Middle frontal gyrus (tissue), 1 donor: ENCODE measurements around the gene NOXRED1.

ENCODE experiments used
- DNase-seq: peaks from one replicate; pipeline ENCODE4 v3.0.0-alpha.2; 2015; ENCODE audit warnings: low spot score; ENCODE audit errors: extremely low spot score

Gene NOXRED1

DNA sequence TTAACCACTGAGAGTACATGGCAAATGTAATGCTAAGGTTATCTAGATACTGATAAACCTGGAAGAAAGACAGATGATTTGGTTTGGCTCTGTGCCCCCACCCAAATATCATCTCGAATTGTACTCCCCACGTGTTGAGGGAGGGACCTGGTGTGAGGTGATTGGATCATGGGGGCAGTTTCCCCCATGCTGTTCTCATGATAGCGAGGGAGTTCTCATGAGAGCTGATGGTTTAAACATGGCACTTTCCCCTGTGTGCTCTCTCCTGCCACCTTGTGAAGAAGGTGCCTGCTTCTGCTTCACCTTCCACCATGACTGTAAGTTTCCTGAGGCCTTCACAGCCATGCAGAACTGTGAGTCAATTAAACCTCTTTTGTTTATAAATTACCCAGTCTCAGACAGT lies 14.2 kb downstream of the NOXRED1 start:
- DNase-seq: no peak

DNA sequence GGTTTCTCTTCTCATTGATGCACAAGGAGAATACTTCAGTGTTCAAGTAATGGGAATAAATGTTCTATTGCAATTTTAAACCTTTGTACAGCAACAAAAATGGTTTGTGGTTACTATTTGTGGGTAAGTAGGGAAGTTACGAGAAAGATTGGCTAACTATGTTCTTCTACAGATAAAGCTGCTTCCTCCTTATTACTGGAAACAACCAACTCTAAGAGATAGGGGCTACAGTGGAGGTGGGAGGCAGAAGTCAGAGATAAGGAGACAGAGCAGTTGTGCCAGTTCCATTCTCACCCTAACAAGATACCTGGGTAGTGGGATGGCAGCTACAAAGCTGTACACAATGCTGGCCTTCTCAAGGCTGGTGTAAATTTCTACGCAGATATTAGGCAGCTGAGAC lies 16.2 kb downstream of the NOXRED1 start:
- DNase-seq: no peak

DNA sequence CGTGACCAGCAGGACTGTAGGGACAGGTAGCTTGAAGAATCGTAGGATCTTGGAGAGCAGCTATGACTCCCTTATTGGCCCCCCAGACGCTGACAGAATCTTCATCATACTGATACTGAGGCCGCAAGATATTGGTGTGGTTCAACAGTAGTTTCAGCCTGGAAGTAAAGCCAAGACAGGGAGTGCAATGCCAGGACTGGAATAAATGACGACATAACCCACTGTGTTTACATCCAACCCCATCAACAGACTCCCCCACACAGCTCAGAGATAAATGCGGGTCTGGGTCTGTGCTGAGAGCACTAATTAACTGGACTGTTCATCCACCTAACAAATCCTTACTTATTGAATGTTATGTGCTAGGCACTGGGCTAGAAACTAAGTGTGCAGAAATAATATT lies 16.6 kb downstream of the NOXRED1 start:
- no peak for DNase-seq

GRCh38 chr14:77406086-77406485 lies 17.2 kb downstream of the NOXRED1 start:
- no peak for DNase-seq

DNA sequence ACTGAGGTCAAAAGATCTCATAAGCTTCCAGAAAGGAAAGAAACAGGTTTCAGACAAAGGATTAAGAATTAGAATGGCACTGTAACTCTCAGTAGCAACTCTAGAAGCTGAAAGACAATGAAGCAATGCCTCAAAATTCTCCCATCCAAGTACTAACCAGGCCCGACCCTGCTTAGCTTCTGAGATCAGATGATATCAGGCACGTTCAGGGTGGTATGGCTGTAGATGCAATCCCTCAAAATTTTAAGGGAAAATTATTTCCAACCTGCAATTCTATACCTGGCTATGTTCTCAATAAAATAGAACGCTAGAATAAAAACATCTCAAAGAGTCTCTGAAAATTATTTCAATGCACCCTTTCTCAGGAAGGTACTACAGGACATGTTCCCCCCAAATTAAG lies 19.6 kb downstream of the NOXRED1 start:
- no peak for DNase-seq

DNA sequence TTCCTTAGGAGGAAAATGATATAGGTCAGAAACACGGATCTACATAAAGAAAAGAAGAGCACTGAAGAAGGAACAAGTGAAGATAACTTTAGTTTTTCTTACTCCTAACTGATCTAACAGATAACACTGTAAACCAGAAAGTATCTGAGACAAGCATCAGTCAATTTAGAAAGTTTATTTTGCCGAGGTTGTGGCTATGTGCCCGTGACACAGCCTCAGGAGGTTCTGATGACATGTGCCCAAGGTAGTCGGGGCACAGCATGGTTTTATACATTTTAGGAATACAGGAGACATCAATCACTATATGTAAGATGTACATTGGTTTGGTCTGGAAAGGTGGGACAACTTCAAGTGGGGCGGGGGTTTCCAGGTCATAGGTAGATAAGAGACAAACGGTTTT lies 23.1 kb downstream of the NOXRED1 start:
- no peak for DNase-seq

DNA sequence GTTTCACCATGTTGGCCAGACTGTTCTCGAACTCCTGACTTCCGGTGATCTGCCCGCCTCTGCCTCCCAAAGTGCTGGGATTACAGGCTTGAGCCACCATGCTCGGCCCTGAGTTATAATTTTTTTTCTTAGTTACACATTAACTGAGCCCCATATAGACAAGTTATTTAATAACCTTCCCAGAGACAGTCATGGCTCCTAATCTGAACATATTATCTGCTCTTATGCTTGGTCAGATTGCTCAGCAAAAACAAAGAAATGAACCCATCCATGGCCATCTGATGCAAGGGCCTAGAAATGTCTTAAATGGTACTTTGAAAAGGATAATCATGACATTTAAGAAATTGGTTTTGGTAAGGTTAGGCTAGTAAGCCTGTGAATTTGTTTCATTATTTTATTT lies 33.1 kb downstream of the NOXRED1 start:
- DNase-seq: no peak

DNA sequence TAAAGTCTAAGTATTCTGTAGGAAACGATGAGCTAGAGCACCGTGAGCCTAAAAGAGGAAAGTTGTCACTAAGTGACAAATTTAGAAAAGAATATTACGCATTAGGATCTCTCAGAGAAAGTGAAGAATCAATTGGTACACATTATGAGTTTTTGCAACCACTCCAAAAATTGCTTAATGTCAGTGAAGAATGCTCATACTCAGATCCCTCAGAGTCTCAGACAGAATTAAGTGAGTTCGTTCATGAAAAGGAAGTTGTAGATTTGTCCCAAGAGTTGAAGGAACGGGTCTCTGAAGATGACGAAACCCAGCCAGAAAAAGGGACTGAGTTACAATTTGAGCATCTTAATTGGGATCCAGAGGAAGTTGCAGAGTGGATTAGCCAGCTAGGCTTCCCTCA lies 44.6 kb downstream of the NOXRED1 start:
- no peak for DNase-seq

DNA sequence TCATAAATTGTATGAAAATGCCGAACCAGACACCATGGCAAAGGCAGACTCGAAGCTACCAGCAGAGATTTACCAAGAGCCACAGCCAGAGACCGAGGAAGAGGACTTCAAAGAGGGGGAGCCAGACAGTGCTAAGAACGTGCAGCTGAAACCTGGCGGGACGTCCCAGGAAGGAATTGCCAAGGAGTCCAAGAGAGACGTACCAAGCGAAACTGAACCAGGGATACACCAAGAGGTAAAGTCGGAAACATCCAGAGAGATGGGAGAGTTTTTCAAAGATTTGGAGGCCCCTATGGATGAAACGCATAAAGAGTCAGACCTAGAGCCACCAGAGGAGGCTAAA lies 45.9 kb downstream of the NOXRED1 start:
- no peak for DNase-seq

DNA sequence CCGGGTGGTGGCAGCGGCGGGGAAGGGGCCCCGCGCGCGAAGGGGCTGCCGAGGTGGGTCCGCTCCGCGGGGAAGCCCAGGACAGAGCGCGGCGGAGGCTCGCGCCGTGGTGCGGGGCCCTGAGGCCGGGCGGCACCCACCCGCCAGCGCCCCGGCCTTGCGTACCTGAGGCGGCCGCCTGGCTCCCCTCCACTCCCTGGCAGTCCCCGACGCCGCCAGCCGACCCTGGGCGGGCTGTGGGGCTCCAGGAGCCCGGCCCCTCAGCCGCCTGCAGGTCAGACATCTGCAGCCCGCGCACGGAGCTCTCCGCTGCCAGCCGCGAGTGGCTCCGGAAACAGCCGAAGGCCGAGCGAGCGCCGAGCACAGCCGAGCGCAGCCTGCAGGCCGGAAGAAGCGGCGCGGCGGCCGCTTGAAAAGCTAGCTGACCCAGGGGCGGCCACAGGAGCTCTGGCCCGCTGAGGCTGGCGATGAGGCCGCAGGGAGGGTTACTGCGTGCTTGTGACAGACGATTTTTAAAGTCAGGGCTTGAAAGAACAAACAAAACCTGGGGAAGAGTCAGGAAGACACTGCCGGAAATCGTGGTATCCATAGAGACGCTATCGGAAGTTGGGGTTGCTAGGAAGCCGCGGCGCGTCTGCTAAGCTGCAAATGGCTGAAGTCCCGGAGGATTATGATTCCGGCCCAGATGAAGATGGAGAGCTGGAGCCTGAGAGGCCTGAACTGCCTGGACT lies 46.4 kb downstream of the NOXRED1 start, which contains the start of the genes SAMD15 and TMED8:
Gene SAMD15 (plus strand): TSS at position 609 of the 731 bp plus-strand sequence. CDS start 40 bp downstream, at position 649.
Gene TMED8 (minus strand): TSS at position 324 of the 731 bp plus-strand sequence. CDS start 41 bp downstream, at position 283.
- DNase-seq: peak; percentile 87

GRCh38 chr14:77375973-77376770 lies 47.2 kb downstream of the NOXRED1 start:
- DNase-seq: no peak

DNA sequence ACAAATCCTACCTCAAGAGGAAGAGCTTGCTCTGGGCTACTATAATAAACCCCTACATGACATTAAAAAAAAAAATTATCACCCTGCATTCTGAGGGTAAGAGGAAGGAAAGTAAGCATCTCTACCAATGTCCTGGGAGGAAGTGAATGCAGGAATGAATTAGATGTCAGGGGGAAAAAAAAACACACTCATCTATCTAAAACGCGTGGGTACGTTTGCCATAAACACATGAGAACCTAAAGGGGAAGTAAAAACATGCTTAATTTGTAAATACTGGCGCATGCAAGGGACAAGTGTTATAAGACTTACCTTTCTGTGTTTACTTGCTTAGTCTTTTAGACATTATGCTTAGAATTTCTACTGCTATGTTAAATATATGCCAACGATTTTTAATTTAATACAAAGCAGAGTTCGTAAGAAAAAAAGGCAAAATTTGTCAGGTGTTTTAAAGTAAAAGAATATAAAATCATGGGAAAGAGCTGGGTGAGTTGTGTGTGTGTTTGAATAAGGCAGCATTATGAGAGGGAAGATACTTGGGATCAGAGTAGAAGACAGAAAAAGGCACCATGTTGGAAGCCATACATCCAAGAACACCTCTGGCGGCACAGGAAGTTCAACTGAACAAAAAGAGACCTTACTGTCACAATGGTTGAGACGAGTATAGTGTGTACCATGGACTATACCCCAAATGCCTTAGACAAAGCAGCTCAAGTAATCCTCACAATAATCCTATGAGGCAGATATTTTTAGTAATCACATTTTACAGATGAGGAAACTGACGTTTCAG lies 48.0 kb downstream of the NOXRED1 start:
- no peak for DNase-seq

- no peak for DNase-seq
Measured at GRCh38 chr14:77372304-77372841, 51.0 kb downstream of the NOXRED1 start.

DNA sequence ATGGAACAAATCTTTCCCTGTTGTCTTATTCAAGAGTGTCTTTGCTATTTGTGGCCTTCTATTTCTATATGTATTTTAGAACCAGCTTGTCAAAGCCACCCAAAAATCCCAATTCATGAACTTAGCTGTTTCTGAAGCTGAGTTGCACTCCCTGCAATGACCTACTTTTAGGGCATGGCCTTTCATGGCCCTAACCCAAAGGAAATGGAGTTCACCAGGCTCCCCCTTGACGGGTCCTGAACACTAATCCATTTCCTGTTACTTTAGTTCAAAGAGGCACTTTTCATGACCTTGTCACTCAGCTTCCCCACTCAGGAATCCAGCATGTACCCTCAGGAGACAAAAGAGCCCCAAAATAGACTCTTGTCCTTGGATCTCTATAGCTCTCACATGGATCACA lies 54.0 kb downstream of the NOXRED1 start:
- DNase-seq: no peak

DNA sequence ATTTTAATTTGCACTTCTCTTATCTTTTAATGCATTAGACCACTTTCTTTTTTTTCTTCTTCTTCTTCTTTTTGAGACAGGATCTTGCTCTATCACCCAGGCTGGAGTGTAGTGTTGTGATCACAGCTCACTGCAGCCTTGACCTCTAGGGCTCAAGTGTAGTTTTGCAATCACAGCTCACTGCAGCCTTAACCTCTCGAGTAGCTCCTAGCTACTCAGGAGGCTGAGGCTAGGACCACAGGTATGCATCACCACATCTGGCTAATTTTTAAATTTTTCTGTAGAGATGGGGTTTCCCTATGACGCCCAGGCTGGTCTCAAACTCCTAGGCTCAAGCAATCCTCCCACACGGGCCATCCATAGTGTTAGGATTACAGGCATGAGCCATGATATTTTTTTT lies 59.2 kb downstream of the NOXRED1 start:
- no peak for DNase-seq

GRCh38 chr14:77359626-77360025 lies 63.7 kb downstream of the NOXRED1 start:
- no peak for DNase-seq

DNA sequence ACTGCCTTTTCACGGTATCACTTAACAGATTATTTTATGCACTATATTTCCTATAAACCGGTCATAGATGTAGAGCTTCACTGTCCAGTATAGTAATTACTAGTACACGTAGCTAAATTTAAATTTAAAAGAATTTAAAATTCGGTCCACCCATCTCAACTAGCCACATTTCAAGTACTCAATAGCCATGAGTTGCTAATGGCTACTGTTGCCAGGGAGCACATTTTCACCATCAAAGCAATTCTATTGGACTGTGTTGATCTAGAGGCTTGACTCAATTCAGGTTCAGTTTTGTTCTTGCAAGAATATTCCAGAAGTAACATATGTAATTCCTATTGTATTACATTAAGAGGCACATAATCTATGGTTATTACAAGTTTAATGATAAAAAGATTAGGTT lies 66.4 kb downstream of the NOXRED1 start:
- DNase-seq: no peak

- DNase-seq: no peak
Measured at GRCh38 chr14:77355811-77356210, 67.5 kb downstream of the NOXRED1 start.

DNA sequence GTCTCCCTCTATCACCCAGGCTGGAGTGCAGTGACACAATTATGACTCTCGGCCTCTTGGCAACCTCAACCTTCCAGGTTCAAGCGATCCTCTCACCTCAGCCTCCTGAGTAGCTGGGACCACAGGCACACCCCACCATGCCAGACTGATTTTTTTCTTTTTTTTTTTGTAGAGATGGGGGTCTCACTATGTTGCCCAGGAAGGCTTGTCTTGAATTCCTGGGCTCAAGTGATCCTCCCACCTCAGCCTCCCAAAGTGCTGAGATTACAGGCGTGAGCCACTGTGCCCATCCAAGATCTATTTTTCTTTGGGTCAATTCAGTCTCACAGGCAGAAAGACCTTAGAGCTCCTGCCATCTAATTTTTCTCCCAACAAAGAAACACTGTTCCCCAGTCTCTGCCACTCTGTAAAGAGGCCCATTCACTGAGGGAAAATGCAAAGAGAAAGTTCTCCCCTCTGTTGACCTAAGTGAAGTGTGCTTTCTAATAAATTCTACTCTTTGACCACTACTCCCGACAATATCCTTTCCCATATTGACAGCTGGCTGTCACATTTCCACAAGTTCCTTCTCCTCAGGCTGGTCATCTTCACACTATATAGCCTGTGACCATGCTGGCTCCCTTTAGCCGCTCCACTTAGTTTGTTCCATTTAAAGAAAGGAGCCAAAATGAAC lies 69.7 kb downstream of the NOXRED1 start:
- DNase-seq: no peak

DNA sequence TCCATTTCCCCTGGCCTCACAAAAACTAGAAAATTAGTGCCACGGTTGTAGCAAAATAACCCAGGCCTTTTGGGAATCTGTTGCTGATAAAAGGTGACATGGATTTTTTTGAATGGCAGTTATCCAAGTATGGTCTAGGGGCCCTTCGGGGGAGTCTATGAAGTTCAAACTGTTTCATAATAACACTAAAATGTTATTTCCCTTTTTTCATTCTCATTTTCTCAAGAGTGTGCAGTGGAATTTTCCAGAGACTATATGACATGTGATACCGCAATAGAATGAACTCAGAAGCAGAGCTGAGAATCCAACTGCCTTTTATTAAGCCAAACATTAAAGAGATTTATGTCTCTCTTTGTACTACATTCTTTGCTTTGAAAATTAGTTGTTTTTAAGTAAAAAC lies 75.6 kb downstream of the NOXRED1 start:
- no peak for DNase-seq

DNA sequence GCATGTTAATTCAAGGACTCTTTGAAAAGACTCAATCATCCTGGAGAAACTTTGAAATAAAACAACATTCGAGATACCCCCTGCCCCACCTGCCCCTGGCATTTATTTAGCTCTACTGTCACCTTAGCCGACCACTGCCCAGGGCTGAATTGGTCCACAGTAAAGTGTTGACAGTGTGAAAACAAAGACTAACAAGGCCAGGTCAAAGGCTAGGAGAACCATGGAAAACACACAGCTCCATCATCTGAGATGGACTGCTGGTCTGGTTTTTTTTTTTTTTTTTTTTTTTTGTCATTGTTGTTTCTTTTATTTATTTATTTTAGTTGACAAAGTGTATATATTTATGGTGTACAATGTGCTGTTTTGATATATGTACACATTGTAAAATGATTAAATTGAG lies 76.8 kb downstream of the NOXRED1 start:
- DNase-seq: no peak
